ACC112 (cell line): Measurements from ENCODE around the gene LRG1.

Experiments used
- H2AFZ ChIP-seq: fragments of 200-600 bp; sonication (generic); one replicate; pipeline ENCODE4 v1.6.0; 2017; ENCODE audit warnings: antibody characterized with exemption, low read length; ENCODE audit not compliant: unreplicated experiment
- H3K27ac ChIP-seq: fragments of 200-600 bp; sonication (generic); 2 replicates; pipeline ENCODE4 v1.5.1; 2014; ENCODE audit warnings: low read depth, mild to moderate bottlenecking, antibody characterized with exemption, low read length, moderate library complexity
- H3K27me3 ChIP-seq: fragments of 200-600 bp; sonication (generic); 2 replicates; pipeline ENCODE4 v1.6.1; 2014; ENCODE audit warnings: mild to moderate bottlenecking, antibody characterized with exemption, low read length, moderate library complexity, mixed read lengths; ENCODE audit not compliant: insufficient read depth
- H3K36me3 ChIP-seq: fragments of 200-600 bp; sonication (generic); 2 replicates; pipeline ENCODE4 v1.6.1; 2016; ENCODE audit warnings: mild to moderate bottlenecking, antibody characterized with exemption, low read length, moderate library complexity, mixed read lengths; ENCODE audit not compliant: insufficient read depth
- H3K4me1 ChIP-seq: fragments of 200-600 bp; sonication (generic); one replicate; pipeline ENCODE4 v1.6.1; 2016; ENCODE audit warnings: low read length, mixed read lengths; ENCODE audit not compliant: insufficient read depth, unreplicated experiment, control insufficient read depth
- H3K4me3 ChIP-seq: fragments of 200-600 bp; sonication (generic); 2 replicates; pipeline ENCODE4 v1.5.1; 2014; ENCODE audit warnings: mild to moderate bottlenecking, low read depth, low read length
- H3K79me2 ChIP-seq: fragments of 200-600 bp; sonication (generic); one replicate; pipeline ENCODE4 v1.6.0; 2016; ENCODE audit warnings: low read length; ENCODE audit not compliant: control insufficient read depth, unreplicated experiment, insufficient read depth

The LRG1 gene

GRCh38 chr19:4523306-4524110 lies 16.3 kb downstream of the LRG1 start:
- H3K36me3 ChIP-seq, result no peaks in the 10 kb centered on the region
- no peak overlapping the region for H3K4me3 ChIP-seq
- H3K27me3 ChIP-seq, result no peaks in the 10 kb centered on the region
- peaks cover 17% of the 10 kb centered on the region for H3K4me1 ChIP-seq
- H3K79me2 ChIP-seq, result no peaks in the 10 kb centered on the region
- no peak overlapping the region for H3K27ac ChIP-seq
- H2AFZ ChIP-seq, result no peak overlapping the region

GRCh38 chr19:4522291-4523002 lies 17.4 kb downstream of the LRG1 start:
- no peaks in the 10 kb centered on the region for H3K79me2 ChIP-seq
- peaks cover 21% of the 10 kb centered on the region for H3K4me1 ChIP-seq
- H3K27me3 ChIP-seq, result no peaks in the 10 kb centered on the region
- H3K27ac ChIP-seq, result no peak overlapping the region
- H3K36me3 ChIP-seq, result no peaks in the 10 kb centered on the region
- no peak overlapping the region for H2AFZ ChIP-seq
- no peak overlapping the region for H3K4me3 ChIP-seq

- Histone ChIP-seq H3K27me3 (no peaks in the 10 kb centered on the region), H3K4me1 (peaks cover 21% of the 10 kb centered on the region), H3K27ac (no peak overlapping the region), H2AFZ (no peak overlapping the region), H3K36me3 (no peaks in the 10 kb centered on the region), H3K79me2 (no peaks in the 10 kb centered on the region), H3K4me3 (no peak overlapping the region)
Observed at GRCh38 chr19:4521888-4522242, 18.0 kb downstream of the LRG1 start.

- no peak overlapping the region for H2AFZ ChIP-seq
- no peaks in the 10 kb centered on the region for H3K27me3 ChIP-seq
- peaks cover 21% of the 10 kb centered on the region for H3K4me1 ChIP-seq
- no peaks in the 10 kb centered on the region for H3K36me3 ChIP-seq
- H3K4me3 ChIP-seq, result no peak overlapping the region
- no peak overlapping the region for H3K27ac ChIP-seq
- no peaks in the 10 kb centered on the region for H3K79me2 ChIP-seq
Observed at GRCh38 chr19:4521170-4521887, 18.5 kb downstream of the LRG1 start.

GRCh38 chr19:4519521-4520277 lies 20.1 kb downstream of the LRG1 start:
- Histone ChIP-seq H3K27me3 (no peaks in the 10 kb centered on the region), H3K79me2 (no peaks in the 10 kb centered on the region), H3K27ac (no peak overlapping the region)

GRCh38 chr19:4519172-4519496 lies 20.7 kb downstream of the LRG1 start:
- H2AFZ ChIP-seq, result no peak overlapping the region
- H3K4me1 ChIP-seq, result peaks cover 21% of the 10 kb centered on the region
- no peaks in the 10 kb centered on the region for H3K36me3 ChIP-seq
- no peak overlapping the region for H3K27ac ChIP-seq
- H3K27me3 ChIP-seq, result no peaks in the 10 kb centered on the region
- no peak overlapping the region for H3K4me3 ChIP-seq
- H3K79me2 ChIP-seq, result no peaks in the 10 kb centered on the region

More at GRCh38 chr19:4519521-4520277, 20.1 kb downstream of the LRG1 start:
- Histone ChIP-seq H3K4me3 (no peak overlapping the region), H2AFZ (no peak overlapping the region), H3K36me3 (no peaks in the 10 kb centered on the region), H3K4me1 (peaks cover 21% of the 10 kb centered on the region)

GRCh38 chr19:4518345-4519171 lies 21.3 kb downstream of the LRG1 start, which contains the start of gene PLIN4:
TSS of gene PLIN4 (minus strand) at chr19:4518486. CDS start at chr19:4518272, 214 bp downstream.
- no peak within 1 kb of the TSS for H2AFZ ChIP-seq
- no peaks in the 10 kb centered on the region for H3K27me3 ChIP-seq
- H3K27ac ChIP-seq, result no peak within 1 kb of the TSS
- peaks cover 21% of the 10 kb centered on the region for H3K4me1 ChIP-seq
- H3K79me2 ChIP-seq, result no peaks in the 10 kb centered on the region
- H3K4me3 ChIP-seq, result no peak within 1 kb of the TSS
- no peaks in the 10 kb centered on the region for H3K36me3 ChIP-seq

- Histone ChIP-seq H3K36me3 (no peaks in the 10 kb centered on the region), H3K4me1 (peaks cover 21% of the 10 kb centered on the region), H3K27ac (no peak overlapping the region), H2AFZ (no peak overlapping the region), H3K79me2 (no peaks in the 10 kb centered on the region), H3K27me3 (no peaks in the 10 kb centered on the region), H3K4me3 (no peak overlapping the region)
Observed at GRCh38 chr19:4517451-4518057, 22.3 kb downstream of the LRG1 start.

- H3K79me2 ChIP-seq, result no peaks in the 10 kb centered on the region
- H3K27me3 ChIP-seq, result no peaks in the 10 kb centered on the region
- H3K4me1 ChIP-seq, result peaks cover 15% of the 10 kb centered on the region
- H3K4me3 ChIP-seq, result no peak overlapping the region
- H2AFZ ChIP-seq, result no peak overlapping the region
- no peaks in the 10 kb centered on the region for H3K36me3 ChIP-seq
- H3K27ac ChIP-seq, result no peak overlapping the region
Observed at GRCh38 chr19:4516939-4517300, 22.9 kb downstream of the LRG1 start.
